ENCODE results near the gene ARHGEF37.

ARHGEF37 gene

DNA sequence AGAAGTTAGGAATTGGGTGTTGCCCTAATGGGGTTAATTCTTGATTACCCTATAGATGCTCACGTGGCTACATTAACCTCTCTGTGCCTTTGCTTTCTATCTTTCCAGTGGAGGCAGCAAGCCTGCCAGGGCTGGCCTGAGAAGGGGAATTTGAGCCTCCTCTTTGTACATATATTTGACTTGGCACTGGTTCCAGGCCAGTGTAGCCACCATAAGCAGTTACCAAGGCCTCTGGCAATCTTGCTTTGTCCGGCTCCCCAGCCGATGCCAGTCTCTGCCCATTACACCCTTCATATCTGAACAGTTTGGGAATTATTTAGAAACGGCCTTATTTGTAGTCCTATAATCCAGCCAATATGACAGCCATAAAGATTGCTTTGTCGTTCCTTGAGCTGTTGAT lies 90.2 kb downstream of the ARHGEF37 start:
- no peak for DNase-seq (ENCODE audit: low read depth in 2 of 2, low spot score in 1 of 2)

DNA sequence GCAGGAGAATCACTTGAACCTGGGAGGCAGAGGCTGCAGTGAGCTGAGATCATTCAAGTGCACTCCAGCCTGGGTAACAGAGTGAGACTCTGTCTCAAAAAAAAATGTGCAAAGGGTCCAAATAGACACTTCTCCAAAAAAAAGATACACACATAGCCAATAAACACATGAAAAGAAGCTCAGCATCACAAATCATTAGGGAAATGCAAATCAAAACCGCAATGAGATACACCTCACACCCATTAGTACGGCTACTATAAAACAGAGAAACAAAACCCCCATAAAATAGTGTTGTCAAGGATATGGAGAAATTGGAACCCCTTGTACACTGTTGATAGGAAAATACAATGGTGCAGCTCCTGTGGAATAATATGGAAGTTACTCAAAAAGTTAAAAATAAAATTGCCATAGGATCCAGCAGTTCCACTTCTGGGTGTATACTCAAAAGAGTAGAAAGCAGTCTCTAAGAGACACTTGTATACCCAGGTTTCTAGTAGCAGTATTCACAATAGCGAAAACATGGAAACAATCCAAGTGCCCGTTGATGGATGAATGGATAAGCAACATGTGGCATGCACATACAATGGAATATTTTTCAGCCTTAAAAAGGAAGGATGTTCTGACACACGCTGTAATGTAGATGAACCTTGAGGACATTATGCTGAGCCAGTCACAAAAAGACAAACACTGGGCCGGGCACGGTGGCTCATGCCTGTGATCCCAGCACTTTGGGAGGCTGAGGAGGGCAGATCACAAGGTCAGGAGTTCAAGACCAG lies 91.6 kb downstream of the ARHGEF37 start:
- no peak for DNase-seq (ENCODE audit: low read depth in 2 of 2, low spot score in 1 of 2)

DNA sequence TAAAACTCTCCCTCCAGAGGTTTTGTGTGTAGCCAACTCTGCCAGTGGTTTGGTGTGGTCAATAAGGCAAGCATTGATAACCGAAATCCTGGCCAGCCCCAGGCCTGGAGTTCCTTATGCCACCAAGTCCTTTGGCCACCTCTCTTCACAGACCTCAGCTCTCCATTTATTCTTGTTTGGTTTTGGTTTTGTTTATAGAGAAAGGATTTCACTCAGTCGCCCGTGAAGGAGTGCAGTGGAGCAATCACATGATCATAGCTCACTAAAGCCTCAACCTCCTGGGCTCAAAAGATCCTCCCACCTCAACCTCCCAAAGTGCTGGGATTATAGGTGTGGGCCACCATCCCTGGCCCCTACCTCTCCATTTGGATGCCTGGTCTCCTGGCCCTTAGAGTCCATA lies 93.4 kb downstream of the ARHGEF37 start:
- no peak for DNase-seq (ENCODE audit: low read depth in 2 of 2, low spot score in 1 of 2)

DNA sequence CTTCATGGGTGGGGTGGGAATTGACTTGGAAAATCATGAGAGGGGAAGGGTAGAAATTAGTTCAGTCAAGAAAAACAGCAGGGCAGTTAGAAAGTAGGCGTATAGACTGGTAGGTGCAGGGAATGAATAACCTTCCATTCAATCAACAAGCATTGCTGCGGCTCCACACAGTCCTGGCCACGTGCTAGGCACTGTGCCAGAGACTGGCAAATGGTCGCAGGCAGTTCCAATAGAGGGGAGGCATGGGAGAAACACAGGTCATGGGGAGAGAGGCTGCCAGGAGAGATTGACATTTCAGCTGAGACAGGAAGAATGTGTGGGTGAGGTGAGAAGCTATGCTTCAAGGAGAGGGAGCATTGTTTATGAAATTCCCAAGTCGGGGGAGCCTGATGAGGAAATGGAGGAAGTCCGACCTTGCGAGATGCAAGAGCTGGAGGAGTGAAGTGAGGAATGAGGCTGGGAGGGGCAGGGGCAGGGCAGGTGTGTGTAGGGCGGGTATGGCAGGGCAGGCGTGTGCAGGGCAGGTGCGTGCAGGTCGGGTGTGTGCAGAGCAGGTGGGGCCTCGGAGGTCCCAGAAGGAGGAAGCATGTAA lies 94.4 kb downstream of the ARHGEF37 start:
- no peak for DNase-seq (ENCODE audit: low read depth in 2 of 2, low spot score in 1 of 2)

DNA sequence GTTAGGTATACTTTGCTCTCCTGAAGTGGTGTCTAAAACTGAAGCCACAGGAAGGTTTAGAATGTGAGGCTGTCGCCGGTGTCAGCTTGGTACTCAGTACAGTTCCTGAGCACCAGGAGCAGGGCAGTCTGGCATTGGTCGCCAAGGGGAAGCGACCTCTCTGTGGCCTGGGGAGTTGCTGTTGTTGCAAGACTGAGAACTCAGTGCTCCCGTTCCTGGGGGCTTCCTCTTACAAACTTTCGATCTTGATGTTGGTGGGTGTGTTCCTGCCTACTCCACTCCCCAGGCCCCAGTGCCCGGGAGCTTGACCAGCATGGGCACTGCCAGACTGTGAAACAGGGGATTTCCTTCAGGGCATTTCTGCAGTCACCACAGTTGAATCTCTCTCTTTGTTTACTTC lies 96.4 kb downstream of the ARHGEF37 start:
- DNase-seq (ENCODE audit: low read depth in 2 of 2, low spot score in 1 of 2): no peak

DNA sequence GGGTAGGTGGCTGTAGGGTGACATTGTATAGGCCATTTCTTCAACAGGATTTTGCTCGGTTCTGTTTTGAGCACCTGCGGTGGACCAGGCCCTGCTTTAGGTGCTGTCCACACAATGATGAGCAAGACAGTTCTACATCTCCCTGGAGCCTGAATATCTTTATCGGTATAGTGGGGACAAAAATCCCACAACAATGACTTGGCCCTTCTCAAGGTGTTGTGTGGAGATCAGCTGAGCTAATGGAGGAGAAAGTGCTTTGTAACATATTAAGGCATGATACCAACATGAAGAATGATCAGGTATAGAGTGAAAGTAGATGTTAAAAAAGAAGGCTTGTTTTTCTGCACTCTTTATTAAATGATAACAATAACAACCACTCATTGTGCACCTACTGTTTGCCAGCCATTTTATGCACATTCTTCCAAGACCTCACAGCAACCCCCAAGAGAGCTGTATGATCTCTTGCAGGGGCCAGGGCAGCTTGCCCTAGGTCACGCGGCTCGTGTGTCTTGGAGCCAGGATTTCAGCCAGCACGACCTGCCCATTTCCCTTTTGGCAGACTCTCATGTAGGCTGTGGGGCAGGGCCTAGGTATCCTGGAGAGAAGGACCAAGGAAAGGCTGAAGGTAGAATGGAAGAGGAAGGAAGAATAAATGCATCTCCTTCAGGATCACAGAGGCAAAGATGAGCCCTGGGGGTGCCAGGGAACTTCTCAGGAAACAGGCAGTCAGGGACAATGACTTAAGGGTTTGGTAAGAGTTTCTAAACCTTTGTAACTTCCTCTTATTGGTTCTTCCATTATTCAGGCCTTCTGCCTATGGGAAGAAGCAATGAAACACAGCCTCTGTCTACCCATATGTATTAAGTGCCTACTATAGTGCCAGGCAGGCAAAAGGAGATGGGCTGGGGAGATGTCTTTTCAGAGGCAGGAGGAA lies 98.8 kb downstream of the ARHGEF37 start:
- no peak for DNase-seq (ENCODE audit: low read depth in 2 of 2, low spot score in 1 of 2)

DNA sequence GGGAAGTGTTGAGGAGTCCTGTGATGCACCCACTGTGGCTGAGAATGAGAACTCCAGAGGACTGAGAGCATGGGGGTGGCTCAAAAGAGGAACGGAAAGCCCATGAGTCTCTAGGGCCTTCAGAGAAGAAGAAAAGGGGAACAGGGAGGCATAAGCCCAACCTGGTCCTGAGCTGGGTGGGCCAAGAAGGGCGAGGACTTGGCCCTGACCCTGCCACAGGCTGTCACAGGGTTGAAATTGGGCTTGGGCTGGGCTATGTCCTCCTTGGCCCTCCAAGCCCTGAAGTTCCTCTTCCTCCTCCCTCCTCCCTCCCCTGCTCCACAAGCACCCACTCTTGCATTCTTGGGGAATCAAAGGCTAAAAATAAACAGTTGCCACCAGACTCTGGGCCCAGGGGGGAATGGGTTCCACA lies 99.5 kb downstream of the ARHGEF37 start:
- DNase-seq (ENCODE audit: low read depth in 2 of 2, low spot score in 1 of 2): no peak

DNA sequence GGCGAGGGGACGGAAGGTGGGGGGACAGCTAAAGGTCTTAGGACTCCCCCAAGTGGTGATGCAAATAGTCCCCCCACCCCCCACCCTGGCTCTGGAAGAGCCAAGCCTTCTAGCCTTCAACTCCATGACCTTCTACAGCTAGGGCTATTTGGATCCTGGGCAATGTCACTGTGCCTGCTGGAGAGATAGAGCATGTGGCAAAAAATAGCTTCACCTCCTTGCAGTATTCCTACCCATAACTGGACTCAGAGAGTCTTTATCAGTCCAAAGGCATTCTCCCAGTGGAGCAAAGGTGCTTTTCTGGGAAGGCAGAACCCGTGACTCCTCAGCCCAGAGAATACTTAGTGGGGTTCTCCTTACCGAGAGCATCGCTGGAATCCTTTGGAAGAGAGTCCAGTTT lies 100.0 kb downstream of the ARHGEF37 start:
- DNase-seq (ENCODE audit: low read depth in 2 of 2, low spot score in 1 of 2): no peak

DNA sequence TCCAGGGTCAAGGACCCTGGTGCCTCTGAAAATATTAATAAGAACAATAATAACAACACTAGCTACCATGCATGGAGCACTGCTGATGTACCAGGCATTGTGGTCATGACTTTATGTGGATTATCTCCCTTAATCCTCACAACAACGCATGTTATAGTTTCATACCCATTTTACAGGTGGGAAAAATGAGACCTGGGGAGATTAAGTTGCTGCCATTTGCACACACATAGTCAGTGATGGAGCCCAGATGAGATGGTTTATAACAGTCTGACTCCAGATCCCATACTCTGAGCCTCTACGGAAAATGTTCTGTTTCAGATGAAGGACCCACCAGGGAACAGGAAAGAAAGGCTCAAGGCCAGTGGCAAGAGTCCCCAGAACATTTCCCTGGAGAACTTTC lies 100.6 kb downstream of the ARHGEF37 start:
- DNase-seq (ENCODE audit: low read depth in 2 of 2, low spot score in 1 of 2): no peak

DNA sequence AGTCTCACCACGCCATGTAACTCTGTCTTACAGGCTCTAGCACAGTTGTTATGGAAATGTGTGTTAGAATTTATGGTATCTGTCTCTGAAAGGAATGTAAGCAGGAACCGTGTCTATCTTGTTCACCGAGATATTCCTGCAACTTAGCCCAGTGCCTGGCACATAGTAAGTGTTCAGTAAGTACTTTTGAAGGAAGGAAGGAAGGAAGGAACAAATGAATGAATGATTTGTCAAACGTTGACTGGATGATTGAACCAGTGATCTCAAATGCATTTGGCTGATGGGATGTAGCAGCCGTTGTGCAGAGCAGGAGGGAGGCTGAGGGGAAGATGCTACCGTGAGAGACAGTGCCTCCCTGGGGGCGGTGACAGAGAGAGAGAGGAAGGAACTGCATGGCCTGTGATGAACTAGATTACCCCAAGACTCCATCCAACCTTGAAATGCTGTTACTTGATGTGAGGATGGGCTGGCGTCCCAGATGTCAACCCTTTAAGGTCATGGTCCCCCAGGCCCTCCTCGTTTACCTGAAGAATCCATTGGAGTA lies 101.3 kb downstream of the ARHGEF37 start:
- DNase-seq (ENCODE audit: low read depth in 2 of 2, low spot score in 1 of 2): no peak

DNA sequence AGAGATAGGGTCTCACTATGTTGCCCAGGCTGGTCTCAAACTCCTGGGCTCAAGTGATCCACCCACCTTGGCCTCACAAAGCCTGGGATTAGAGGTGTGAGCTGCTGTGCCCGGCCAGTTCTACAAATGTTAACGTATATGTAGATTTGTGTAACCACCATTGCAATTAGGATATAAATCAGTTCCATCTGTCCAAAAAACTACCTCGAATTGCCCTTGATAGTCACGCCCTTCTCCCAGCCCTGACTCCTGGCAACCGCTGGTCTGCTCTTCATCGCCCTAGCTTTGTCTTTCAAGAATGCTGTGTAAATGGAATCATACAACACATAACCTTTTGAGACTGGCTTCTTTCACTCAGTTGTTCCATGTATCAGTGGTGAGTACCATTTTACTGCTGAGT lies 102.7 kb downstream of the ARHGEF37 start:
- DNase-seq (ENCODE audit: low read depth in 2 of 2, low spot score in 1 of 2): no peak

DNA sequence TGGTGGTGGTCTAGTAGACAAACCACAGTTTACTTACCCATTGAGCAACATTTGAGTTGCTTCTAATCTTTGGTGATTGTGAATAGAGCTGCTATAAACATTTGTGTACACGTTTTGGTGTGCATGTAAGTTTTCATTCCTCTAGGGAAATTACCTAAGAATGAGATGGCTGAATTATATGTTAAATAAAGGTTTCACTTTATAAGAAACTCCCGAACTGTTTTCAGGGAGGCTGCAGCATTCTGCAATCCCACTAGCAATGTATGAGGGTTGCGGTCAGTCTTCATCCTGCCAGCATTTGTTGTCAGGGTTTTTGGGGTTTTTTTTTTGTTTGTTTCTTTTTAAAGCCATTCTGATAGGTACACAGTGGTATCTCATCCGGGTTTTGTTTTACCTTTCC lies 103.1 kb downstream of the ARHGEF37 start:
- DNase-seq (ENCODE audit: low read depth in 2 of 2, low spot score in 1 of 2): no peak

Measured in stimulated activated CD8-positive, alpha-beta memory T cell treated with anti-CD3 and anti-CD28 coated beads, Interleukin-4, amount 100 ng/mL, for 4 hours (primary cell).